ACC112 (cell line): ENCODE data around the gene FAM81A.

ENCODE experiments used
- H2AFZ ChIP-seq: fragments of 200-600 bp; sonication (generic); one replicate; pipeline ENCODE4 v1.6.0; 2017; ENCODE audit warnings: antibody characterized with exemption, low read length; ENCODE audit not compliant: unreplicated experiment
- H3K27ac ChIP-seq: fragments of 200-600 bp; sonication (generic); 2 replicates; pipeline ENCODE4 v1.5.1; 2014; ENCODE audit warnings: low read depth, mild to moderate bottlenecking, antibody characterized with exemption, low read length, moderate library complexity
- H3K27me3 ChIP-seq: fragments of 200-600 bp; sonication (generic); 2 replicates; pipeline ENCODE4 v1.6.1; 2014; ENCODE audit warnings: mild to moderate bottlenecking, antibody characterized with exemption, low read length, moderate library complexity, mixed read lengths; ENCODE audit not compliant: insufficient read depth
- H3K36me3 ChIP-seq: fragments of 200-600 bp; sonication (generic); 2 replicates; pipeline ENCODE4 v1.6.1; 2016; ENCODE audit warnings: mild to moderate bottlenecking, antibody characterized with exemption, low read length, moderate library complexity, mixed read lengths; ENCODE audit not compliant: insufficient read depth
- H3K4me1 ChIP-seq: fragments of 200-600 bp; sonication (generic); one replicate; pipeline ENCODE4 v1.6.1; 2016; ENCODE audit warnings: low read length, mixed read lengths; ENCODE audit not compliant: insufficient read depth, unreplicated experiment, control insufficient read depth
- H3K4me3 ChIP-seq: fragments of 200-600 bp; sonication (generic); 2 replicates; pipeline ENCODE4 v1.5.1; 2014; ENCODE audit warnings: mild to moderate bottlenecking, low read depth, low read length
- H3K79me2 ChIP-seq: fragments of 200-600 bp; sonication (generic); one replicate; pipeline ENCODE4 v1.6.0; 2016; ENCODE audit warnings: low read length; ENCODE audit not compliant: control insufficient read depth, unreplicated experiment, insufficient read depth

The FAM81A gene

GRCh38 chr15:59401824-59402569, 36.0 kb upstream of the FAM81A start:
- H3K4me3 ChIP-seq = no peak overlapping the region
- no peaks in the 10 kb centered on the region for H3K4me1 ChIP-seq
- no peaks in the 10 kb centered on the region for H3K36me3 ChIP-seq
- H2AFZ ChIP-seq = no peak overlapping the region
- H3K27ac ChIP-seq = no peak overlapping the region
- 0 out of 2 replicates have a peak, but pooled peaks cover 3% of the 10 kb centered on the region for H3K27me3 ChIP-seq
- no peaks in the 10 kb centered on the region for H3K79me2 ChIP-seq

DNA sequence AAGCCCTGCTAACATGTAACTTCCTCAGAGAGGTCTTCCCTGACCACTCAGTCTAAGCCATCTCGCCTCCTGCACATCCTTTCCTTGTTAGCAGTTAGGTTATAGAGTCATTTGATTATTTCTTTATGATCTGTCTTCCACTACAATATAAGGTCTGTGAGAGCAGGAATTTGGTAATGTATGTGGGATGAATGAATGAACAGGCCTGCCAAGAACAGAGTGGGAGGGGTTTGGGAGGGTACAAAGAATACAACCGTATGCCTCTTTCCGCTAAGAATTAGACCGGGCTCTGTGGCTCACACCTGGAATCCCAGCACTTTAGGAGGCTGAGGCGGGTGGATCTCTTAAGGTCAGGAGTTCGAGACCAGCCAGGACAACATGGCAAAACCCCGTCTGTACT, 32.9 kb upstream of the FAM81A start:
- Histone ChIP-seq H2AFZ (no peak overlapping the region), H3K79me2 (no peaks in the 10 kb centered on the region), H3K36me3 (no peaks in the 10 kb centered on the region), H3K27me3 (0 out of 2 replicates have a peak, but pooled peaks cover 3% of the 10 kb centered on the region), H3K4me3 (no peak overlapping the region), H3K4me1 (no peaks in the 10 kb centered on the region), H3K27ac (no peak overlapping the region)

GRCh38 chr15:59406446-59406845, 31.5 kb upstream of the FAM81A start:
- no peaks in the 10 kb centered on the region for H3K27me3 ChIP-seq
- H3K27ac ChIP-seq = no peak overlapping the region
- H3K4me1 ChIP-seq = no peaks in the 10 kb centered on the region
- no peak overlapping the region for H2AFZ ChIP-seq
- H3K36me3 ChIP-seq = no peaks in the 10 kb centered on the region
- H3K4me3 ChIP-seq = no peak overlapping the region
- H3K79me2 ChIP-seq = no peaks in the 10 kb centered on the region

DNA sequence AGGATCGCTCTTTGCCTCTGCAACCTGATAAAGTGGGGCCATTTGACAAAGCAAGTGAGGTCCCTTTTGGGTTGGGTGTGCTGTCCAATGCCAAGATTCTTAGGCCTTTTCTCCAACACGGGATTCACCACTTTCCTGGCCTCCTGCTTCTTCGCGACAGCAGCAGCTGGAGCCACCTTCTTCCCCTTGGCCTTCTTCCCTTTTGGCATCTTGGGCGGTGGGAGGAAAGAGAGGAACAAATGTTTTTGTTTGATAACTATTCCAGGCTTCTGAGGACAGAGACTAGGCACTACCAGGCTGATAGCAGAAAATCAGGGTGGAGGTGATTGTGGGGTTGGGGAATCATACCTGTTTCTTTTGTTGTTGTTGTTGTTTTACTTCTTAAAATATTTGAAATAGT, 30.0 kb upstream of the FAM81A start:
- H3K4me3 ChIP-seq = no peak overlapping the region
- H3K79me2 ChIP-seq = no peaks in the 10 kb centered on the region
- H3K27ac ChIP-seq = no peak overlapping the region
- H2AFZ ChIP-seq = no peak overlapping the region
- H3K4me1 ChIP-seq = no peaks in the 10 kb centered on the region
- H3K27me3 ChIP-seq = no peaks in the 10 kb centered on the region
- H3K36me3 ChIP-seq = no peaks in the 10 kb centered on the region

DNA sequence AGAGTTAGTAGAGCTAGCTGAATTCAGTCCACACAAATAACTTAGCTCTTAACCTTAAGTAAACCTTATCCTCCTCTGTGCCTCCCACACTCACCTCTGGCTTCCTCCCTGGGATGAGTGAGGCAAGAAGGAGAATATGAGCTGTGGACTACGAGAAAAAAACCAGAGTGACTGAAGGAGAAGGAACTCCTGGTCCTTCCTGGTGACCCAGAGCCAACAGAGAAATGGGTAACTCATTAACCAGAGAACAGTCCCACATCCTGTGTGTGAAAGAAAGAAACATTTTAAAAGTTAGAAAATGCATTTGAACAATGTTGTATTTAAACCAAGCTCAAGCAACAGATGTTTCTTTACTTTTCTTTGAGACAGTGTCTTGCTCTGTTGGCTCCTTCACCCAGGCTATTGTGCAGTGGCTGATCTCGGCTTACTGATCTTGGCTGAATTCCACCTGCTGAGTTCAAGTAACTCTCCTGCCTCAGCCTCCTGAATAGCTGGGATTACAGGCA, 27.5 kb upstream of the FAM81A start:
- H3K79me2 ChIP-seq = no peaks in the 10 kb centered on the region
- 0 out of 2 replicates have a peak, but pooled peaks cover under 1% of the 10 kb centered on the region for H3K27me3 ChIP-seq
- no peak overlapping the region for H2AFZ ChIP-seq
- no peaks in the 10 kb centered on the region for H3K4me1 ChIP-seq
- no peak overlapping the region for H3K4me3 ChIP-seq
- no peaks in the 10 kb centered on the region for H3K36me3 ChIP-seq
- H3K27ac ChIP-seq = no peak overlapping the region

DNA sequence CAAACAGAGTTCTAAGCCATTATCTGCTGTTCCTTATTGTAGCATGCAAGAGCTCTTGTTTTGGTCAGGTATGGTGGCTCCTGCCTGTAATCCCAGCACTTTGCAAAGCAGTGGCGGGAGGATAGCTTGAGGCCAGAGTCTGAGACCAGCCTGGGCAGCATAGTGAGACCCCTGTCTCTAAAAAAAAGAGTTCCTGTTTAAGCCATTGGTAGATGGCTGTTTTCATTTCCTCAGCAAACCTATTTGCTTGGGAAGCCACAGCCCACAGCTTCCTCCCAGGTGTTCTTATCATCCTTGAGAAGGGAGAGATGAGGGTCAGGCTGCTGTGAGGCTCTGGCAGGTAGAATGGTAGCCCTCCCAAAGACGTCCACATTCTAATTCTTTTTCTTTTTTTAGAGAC, 24.4 kb upstream of the FAM81A start:
- H3K4me3 ChIP-seq = no peak overlapping the region
- no peak overlapping the region for H3K27ac ChIP-seq

DNA sequence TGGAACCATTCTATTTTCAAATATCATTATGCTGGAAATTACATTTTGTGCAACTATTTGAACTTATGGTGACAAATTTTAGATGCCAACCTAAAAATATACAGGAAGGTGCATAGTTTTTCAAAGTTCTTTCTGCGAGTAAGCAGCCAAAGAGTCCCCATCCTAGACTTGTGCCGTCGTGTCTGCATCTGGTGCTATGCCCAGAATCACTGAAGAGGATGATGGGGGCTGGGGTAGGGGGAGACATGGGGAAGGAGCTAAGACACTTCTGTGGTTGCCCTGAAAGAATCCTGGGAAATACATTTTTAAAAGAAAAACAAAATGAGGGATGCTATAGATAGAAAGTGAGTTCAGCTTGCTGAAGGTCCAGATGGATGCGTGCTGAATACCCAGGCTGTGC, 21.2 kb upstream of the FAM81A start:
- no peak overlapping the region for H3K27ac ChIP-seq
- peaks cover 54% of the 10 kb centered on the region for H3K27me3 ChIP-seq
- no peaks in the 10 kb centered on the region for H3K4me1 ChIP-seq
- no peaks in the 10 kb centered on the region for H3K79me2 ChIP-seq
- H2AFZ ChIP-seq = no peak overlapping the region
- H3K36me3 ChIP-seq = no peaks in the 10 kb centered on the region
- H3K4me3 ChIP-seq = no peak overlapping the region

More for the DNA sequence above, 24.4 kb upstream of the FAM81A start:
- Histone ChIP-seq H2AFZ (no peak overlapping the region), H3K27me3 (peaks cover 25% of the 10 kb centered on the region), H3K36me3 (no peaks in the 10 kb centered on the region), H3K4me1 (no peaks in the 10 kb centered on the region), H3K79me2 (no peaks in the 10 kb centered on the region)

DNA sequence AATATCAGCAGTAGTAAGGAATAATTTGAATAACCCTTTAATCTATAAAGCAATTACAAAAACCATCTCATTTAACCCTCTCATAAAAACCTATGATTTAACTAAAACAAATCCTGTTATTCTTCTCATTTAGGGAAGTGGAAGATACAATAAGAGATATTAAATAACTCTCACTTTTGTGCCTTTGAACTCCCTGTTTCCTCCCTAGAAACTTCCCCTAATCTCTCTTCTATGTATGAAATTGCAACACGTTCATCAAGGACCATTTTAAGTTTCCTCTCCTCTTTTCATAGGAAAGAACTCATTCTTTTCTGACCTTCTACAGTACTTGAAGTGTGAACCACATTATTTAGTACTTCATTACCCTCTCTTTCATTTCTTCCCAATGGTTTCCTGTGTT, 18.8 kb upstream of the FAM81A start:
- H3K27ac ChIP-seq = no peak overlapping the region
- no peak overlapping the region for H3K4me3 ChIP-seq

GRCh38 chr15:59420108-59420507, 17.9 kb upstream of the FAM81A start:
- Histone ChIP-seq H3K36me3 (no peaks in the 10 kb centered on the region), H3K4me3 (no peak overlapping the region), H3K27me3 (peaks cover 74% of the 10 kb centered on the region), H3K27ac (no peak overlapping the region), H2AFZ (no peak overlapping the region), H3K79me2 (no peaks in the 10 kb centered on the region), H3K4me1 (no peaks in the 10 kb centered on the region)

More for the DNA sequence above, 18.8 kb upstream of the FAM81A start:
- H3K36me3 ChIP-seq = no peaks in the 10 kb centered on the region
- peaks cover 70% of the 10 kb centered on the region for H3K27me3 ChIP-seq
- no peak overlapping the region for H2AFZ ChIP-seq
- no peaks in the 10 kb centered on the region for H3K79me2 ChIP-seq
- no peaks in the 10 kb centered on the region for H3K4me1 ChIP-seq

GRCh38 chr15:59420986-59421618, 16.9 kb upstream of the FAM81A start:
- H2AFZ ChIP-seq = no peak overlapping the region
- no peak overlapping the region for H3K4me3 ChIP-seq
- H3K27ac ChIP-seq = no peak overlapping the region
- peaks cover 76% of the 10 kb centered on the region for H3K27me3 ChIP-seq
- no peaks in the 10 kb centered on the region for H3K4me1 ChIP-seq
- H3K79me2 ChIP-seq = no peaks in the 10 kb centered on the region
- H3K36me3 ChIP-seq = no peaks in the 10 kb centered on the region

- no peaks in the 10 kb centered on the region for H3K4me1 ChIP-seq
- peaks cover 56% of the 10 kb centered on the region for H3K27me3 ChIP-seq
These were observed 13.4 kb upstream of the FAM81A start for GRCh38 chr15:59424616-59425015.

More at GRCh38 chr15:59424616-59425015, 13.4 kb upstream of the FAM81A start:
- Histone ChIP-seq H2AFZ (no peak overlapping the region), H3K4me3 (no peak overlapping the region), H3K79me2 (no peaks in the 10 kb centered on the region), H3K27ac (no peak overlapping the region), H3K36me3 (no peaks in the 10 kb centered on the region)
